Globus pallidus (tissue), 1 donor: ENCODE data around the gene NLRX1.
"Not testable (repeated sequence)": the region's sequence is repeated elsewhere in the genome, so short reads cannot be mapped to it uniquely, and the experiment has no call there.

Experiments used
- DNase-seq: peaks from one replicate; pipeline ENCODE4 v3.0.0-alpha.2; 2015; ENCODE audit warnings: low spot score

Gene NLRX1, protein sequence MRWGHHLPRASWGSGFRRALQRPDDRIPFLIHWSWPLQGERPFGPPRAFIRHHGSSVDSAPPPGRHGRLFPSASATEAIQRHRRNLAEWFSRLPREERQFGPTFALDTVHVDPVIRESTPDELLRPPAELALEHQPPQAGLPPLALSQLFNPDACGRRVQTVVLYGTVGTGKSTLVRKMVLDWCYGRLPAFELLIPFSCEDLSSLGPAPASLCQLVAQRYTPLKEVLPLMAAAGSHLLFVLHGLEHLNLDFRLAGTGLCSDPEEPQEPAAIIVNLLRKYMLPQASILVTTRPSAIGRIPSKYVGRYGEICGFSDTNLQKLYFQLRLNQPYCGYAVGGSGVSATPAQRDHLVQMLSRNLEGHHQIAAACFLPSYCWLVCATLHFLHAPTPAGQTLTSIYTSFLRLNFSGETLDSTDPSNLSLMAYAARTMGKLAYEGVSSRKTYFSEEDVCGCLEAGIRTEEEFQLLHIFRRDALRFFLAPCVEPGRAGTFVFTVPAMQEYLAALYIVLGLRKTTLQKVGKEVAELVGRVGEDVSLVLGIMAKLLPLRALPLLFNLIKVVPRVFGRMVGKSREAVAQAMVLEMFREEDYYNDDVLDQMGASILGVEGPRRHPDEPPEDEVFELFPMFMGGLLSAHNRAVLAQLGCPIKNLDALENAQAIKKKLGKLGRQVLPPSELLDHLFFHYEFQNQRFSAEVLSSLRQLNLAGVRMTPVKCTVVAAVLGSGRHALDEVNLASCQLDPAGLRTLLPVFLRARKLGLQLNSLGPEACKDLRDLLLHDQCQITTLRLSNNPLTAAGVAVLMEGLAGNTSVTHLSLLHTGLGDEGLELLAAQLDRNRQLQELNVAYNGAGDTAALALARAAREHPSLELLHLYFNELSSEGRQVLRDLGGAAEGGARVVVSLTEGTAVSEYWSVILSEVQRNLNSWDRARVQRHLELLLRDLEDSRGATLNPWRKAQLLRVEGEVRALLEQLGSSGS

DNA sequence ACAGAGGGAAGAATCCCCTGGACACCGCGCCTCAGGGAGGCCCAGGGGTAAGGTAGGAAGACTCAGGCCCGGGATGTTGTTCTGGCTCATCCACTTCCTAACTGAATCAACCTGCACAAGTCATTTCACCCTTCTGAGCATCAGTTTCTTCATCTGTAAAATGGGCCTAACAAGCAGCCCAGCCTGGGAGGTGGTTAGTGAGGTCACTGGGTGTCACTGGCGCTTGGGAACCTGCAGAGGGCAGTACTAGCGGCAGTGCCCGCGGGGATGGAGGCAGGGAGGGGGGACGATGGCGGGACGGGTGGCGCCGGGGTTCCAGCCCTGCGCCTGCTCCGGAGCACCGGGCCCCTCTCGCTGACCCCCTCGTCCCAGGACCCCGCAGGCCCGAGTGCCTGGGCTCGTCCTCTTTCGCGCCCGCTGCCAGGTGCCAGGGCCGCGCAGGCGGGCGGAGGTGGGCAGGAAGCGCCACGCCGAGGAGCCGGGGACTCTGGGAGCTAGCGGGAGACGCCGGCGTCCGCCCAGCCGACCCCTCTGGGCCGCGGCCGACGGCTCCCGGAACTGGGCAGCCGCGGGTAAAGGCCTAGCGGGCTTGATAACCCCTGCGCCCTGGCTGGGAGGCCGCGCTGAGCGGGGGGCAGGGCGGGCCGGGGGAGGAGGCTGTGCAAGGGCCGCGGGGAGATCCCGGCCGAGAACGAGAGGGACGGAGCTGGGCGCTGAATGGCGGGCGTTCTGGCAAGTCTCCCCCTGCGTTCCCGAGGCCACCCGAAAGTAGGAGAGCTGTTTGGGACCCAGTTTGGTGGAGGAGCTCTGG, at the start of gene NLRX1:
Gene NLRX1, plus strand, starts transcription at position 255 of the 811 bp plus-strand sequence. CDS start 2,679 bp downstream, outside the sequence.
- peak; percentile 72 for DNase-seq

DNA sequence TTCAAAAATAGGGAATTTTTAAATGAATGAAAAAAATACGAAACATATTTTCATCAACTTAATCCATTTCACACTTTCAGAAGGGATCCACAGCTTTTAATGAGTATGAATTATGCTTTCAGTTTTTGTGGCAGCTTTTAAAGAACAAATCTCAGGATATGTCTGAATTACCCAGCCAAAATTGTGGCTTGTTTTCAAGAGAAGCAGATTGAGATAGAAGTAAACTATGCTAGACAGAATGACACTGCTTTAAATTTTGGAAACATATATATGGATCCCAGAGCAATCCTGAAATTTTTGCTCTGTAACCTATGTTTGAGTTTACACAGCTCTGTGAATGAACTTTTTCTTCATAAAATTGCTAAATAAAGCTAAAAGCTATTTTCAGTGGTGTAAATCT, 49.6 kb upstream of the NLRX1 start:
- DNase-seq: no peak

DNA sequence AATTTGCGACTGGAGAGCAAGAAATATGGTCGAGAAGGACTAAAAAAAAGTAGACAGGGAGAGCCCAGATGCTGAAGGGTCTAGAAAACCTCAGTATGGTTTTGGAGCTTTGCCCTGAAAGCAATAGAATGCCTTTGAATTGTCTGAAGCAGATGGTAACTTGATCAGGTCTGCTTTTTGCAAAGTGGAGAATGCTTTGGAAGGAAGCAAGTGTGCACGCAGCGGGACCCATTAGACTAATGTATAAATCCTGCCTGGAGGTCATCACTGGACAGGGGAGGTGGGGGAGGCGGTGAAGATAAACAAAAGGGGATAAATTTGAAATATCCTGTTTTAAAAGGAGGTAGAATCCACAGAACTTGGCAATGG, 47.9 kb upstream of the NLRX1 start:
- no peak for DNase-seq

DNA sequence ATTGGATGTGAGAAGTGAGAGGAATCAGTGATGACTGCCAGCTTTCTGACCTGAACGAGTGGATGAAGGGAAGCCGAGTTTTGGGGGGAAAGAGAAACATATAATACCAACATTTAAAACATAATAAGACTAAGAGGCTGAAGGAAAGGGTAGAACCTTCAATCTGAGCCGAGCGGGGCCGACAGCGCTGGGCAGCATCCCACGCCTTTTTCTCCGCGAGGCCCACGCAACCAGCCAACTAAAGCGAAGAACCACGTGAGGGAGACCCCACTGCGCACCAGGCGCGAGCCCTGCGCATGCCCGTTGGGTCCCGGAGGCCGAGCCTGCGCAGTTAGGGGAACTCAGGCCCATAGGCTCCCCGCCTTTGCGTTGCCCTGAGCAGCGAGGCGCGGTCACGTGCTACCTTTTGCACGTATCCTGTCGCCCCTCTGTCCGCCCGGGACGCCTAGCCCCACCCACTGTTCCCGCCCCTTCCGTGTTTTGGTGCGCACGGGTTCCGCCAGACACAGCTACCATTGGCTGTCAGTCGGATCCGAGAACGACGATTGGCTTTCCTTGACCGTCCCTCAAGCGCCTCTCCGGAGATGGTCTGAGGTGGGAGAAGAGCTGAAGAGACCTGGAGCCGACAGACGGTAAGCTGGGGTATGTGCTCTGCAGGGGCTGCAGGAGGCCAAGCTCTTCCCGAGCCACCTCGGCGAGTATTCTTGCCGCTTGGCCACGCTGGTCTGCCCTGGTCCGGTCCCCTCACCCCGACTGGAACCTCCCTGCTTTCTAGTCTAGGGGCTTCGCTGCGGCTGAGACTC, 47.3 kb upstream of the NLRX1 start, which contains the start of gene HINFP:
Gene HINFP, plus strand, starts transcription at position 573 of the 803 bp plus-strand sequence. CDS start 5,365 bp downstream, outside the sequence.
- peak; percentile 99 for DNase-seq

DNA sequence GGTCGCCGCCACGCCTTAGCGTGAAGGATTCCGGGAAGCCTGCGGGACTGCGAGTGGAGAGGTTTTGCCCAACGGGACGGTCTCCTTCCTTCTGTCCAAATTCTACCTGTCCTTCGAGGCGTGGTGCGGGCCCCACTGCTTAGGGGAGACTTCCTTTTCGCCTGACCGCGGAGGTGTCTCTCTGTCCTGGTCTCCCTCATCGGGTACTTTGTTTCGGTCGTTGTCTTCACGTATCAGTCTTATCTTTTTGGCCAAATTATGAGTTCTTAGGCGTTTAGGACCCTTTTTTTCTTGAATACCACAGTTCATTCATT, 46.8 kb upstream of the NLRX1 start:
- no peak for DNase-seq

DNA sequence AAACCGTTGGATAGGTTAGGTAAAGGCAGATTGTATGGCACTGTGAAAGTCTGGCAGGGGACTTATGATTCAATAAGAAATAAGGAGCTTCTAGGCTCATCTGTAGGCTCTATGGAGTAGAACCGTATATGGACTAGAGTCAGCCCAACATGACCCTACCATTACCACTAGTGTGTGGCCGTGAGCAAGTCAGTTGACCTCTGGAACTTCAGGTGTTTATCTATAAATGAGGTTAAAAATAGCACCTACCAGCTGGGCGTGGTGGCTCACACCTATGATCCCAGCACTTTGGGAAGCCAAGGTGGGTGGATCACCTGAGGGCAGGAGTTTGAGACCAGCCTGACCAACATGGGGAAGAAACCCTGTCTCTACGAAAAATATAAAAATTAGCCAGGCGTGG, 42.7 kb upstream of the NLRX1 start:
- DNase-seq: no peak

DNA sequence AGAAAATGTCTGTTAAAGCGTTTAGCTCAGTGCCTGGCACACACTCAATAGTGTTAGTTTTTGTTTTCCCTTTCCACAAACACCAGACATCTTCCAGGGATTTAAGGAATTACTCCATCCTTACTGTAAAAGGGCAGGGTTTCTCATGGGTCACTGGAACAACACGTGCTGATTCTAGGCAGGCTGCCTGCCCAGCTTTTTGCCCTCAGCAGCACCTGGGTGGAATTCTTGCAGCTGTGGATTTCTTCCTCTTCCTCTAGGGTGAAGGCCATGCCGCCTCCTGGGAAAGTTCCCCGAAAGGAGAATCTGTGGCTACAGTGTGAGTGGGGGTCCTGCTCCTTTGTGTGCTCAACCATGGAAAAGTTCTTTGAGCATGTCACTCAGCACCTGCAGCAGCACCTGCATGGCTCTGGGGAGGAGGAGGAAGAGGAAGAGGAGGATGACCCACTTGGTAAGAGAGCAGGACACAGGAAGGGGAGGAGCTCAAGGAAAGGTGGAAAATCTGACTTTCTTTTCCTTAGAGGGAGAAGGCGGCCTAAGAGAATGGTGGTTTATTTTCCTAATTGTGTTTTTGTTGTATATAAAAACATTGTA, 41.8 kb upstream of the NLRX1 start:
- no peak for DNase-seq

DNA sequence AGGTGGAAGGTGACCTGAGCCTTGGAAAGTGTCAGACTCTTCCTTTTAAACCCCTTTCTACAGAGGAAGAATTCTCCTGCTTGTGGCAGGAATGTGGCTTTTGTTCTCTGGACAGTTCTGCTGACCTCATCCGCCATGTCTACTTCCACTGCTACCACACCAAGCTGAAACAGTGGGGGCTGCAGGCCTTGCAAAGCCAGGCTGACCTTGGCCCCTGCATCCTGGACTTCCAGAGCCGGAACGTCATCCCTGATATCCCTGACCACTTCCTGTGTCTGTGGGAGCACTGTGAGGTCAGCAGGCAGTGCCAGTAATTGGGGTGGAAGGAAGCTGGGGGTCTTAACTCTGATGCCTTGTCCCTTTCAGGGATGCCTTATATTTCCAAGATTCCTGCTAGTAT, 37.9 kb upstream of the NLRX1 start:
- DNase-seq: no peak

DNA sequence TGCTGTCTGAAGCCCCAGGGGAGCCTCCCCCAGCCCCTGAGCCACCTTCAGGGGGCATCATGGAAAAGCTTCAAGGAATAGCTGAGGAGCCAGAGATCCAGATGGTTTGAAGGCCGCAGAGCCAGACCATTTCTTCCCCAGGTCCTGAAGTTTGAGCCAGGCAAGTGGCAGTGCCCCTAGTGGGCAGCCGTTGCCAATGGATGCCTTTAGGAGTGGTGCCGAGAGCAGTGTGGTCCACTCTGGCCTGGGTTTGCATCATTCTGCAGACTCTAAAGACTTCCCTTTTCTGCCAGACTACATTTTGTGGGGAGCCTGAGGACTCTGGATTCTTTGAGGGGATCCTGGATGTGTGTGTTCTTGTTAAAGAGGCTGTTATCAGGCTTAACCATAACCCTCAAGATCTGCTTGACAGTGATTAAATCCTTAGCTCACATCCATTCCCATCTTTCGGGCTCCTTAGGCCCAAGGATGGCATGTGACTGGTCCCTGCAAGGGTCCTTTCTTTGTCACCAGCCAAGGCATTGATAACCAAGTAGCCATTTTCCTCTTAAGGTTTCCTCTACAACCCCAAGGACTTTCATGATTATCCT, 34.0 kb upstream of the NLRX1 start:
- no peak for DNase-seq

DNA sequence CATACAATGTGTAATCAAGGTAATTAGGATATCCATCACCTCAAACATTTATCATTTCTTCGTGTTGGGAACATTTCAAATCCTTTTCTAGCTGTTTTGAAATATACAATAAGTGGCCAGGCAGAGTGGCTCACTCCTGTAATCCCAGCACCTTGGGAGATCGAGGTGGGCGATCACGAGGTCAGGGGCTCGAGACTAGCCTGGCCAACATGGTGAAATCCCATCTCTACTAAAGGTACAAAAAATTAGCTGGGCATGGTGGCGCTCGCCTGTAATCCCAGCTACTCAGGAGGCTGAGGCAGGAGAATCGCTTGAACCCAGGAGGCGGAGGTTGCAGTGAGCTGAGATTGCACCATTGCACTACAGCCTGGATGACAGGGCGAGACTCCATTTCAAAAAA, 29.2 kb upstream of the NLRX1 start:
- DNase-seq: not testable (repeated sequence)

DNA sequence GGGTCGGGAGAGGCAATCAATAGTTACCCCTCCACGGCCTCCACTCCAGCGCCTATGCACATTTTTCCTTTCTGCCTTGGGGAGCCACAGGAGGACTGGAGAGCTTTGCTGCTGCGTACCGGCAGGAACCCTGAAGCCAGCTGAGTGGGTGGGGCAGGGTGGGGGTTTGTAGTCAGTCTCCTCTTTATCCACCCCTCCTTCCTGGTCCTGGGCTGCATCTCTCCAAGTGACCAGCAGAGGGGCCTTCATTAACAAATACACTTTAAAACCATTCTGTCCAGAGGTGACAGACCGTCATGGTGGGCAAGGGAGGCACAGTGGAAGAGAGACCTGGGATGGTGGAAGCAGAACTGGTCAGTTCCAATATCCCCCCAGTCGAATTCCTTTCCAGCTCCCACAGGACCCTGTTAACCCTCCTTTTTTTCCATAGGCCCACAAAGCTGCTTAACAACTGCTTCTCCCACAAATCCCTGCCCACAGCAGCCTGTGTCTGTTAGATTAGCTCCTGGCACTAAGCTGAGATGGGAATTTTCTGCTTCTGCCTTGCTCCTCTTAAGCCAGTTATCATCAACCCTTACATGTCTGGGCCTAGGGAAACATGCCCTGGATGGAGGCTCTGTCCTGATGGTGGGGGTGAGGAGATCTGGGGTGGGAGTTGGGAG, 23.6 kb upstream of the NLRX1 start:
- peak; percentile 33 for DNase-seq

DNA sequence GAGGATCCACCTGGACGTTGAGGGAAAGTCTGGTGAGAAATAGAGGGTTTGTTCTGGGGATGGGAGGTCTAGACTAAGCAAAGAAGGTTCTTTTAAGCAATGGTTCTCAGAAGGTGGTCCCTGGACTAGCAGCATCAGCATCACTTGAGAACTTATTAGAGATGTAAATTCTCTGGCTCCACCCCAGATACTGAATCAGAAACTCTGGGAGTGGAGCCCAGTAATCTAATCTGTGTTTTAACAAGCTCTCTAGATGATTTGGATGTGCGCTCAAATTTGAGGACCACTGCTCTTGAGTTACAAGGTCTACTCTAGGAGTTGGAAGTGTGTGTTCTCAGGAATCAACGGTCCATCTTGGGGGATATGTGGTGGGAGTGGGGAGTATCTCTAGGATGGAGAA, 23.0 kb upstream of the NLRX1 start:
- no peak for DNase-seq

DNA sequence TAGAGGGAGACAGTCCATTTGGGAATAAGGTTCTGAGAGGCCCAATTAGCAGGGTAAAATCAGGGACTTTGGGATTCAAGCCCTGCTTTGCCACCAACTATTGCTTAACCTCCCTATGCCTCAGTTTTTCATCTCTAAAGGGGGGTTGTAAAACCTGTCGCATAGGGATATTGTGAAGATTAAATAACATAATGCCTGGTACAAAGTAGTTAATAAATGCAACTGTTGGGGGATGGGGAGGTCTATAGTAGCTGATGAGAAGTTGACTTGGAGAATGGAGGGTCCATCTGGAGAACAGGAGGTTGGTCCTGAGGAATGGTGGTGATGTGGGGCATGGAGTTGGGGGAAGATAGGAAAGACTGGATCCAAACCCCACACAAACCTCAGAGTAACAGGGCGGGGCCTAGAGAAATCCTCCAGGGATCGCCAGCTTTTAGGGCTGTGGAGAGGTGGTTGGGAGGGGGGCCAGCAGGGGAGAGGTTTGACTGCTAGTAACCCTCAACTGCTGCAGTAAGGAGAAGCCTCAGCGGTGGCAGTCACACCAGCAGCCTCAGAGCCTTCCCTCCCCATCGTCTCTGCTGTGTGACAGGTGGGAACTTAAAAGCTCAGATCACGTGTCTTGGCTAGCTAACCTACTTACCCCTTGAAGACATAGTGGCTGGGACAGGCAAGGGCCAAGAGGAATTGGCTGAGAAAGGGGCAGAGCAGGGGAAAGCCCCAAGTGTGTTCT, 20.8 kb upstream of the NLRX1 start:
- DNase-seq: no peak

DNA sequence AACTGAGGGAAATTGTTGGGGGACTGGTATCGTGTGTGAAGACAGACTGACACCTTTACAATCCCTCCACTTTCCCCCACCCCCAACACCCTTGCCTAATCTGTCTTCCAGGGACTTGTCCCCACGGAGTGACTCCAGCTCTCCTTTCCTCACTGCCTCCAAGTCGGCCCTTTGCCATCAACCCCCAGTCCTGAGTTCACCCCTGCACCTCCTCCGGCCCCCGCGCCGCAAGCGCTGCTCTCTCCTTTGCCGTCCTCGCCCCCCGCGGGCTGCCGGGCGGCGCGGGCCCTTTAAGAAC, 19.9 kb upstream of the NLRX1 start:
- DNase-seq: no peak

DNA sequence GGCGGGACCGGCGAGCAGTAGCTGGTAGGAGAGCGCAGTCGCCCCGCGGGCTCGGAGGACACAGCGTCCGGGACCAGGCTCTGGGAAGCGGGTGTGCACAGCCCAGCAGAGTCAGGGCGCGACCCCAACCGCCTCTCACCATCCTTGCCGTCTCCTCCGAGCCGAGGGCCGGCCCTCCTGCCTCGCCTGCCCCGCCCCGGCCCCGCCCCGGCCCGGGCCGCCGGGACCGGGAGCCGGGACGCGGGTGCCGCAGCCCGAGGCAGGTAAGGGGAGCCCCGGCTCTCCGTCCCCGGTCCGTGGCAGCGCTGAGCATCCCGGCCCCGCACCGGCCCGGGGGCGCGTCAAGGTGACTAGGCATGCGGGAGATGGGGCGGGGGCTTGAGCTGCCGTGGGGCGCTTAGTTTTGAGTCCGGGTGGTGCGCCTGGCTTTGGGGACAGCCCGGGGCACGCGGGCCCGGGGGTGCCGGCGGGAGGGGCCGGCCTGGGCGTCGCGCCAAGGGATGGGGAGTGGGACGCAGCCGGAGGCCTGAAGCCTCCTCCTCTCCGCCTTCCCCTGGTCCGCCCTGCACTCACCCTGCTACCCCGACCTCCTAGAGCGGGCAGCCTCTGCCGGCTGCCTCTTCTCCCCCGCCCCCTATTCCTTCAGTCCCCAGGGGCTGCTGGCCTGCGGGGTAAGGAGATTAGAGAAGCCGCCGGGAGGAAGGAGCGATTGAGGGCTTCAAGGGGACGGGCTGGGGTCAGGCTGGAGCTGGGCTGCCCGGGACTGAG, 19.3 kb upstream of the NLRX1 start, which contains the start of gene ABCG4:
Gene ABCG4, plus strand, starts transcription at position 35 of the 768 bp plus-strand sequence. CDS start 914 bp downstream, outside the sequence.
- no peak for DNase-seq

DNA sequence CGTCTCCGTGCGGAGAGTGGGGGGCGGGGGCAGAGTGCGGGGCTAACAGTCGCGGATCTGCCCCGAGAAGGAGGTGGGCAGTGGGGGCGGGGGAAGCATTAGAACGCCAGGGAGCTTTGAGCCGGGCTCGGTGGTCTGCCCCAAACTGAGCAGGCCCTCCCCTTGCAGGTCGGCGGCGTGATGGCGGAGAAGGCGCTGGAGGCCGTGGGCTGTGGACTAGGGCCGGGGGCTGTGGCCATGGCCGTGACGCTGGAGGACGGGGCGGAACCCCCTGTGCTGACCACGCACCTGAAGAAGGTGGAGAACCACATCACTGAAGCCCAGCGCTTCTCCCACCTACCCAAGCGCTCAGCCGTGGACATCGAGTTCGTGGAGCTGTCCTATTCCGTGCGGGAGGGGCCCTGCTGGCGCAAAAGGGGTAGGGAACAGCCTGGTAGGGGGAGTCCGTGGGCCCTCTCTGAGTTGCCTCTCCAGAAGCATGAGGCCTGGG, 18.7 kb upstream of the NLRX1 start:
- DNase-seq: no peak

DNA sequence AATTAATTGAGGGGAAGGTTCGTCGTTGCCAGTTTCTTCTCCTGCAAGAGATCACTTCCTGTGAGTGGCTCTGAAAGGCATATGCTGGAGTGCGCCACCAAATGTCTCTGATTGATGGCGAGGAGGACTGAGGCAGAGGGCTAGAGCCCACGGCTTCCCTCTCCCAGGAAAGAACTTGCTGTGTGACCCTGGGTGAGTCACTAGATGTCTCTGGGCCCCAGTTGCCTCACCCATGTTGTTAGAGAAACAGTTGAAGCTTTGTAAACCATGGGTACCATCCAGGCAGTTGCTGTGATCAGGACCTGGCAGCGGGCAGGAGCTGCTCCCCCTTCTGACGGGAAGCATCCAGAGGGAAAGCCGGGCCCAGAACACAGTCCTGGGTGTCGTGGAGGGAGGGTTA, 16.5 kb upstream of the NLRX1 start:
- no peak for DNase-seq

DNA sequence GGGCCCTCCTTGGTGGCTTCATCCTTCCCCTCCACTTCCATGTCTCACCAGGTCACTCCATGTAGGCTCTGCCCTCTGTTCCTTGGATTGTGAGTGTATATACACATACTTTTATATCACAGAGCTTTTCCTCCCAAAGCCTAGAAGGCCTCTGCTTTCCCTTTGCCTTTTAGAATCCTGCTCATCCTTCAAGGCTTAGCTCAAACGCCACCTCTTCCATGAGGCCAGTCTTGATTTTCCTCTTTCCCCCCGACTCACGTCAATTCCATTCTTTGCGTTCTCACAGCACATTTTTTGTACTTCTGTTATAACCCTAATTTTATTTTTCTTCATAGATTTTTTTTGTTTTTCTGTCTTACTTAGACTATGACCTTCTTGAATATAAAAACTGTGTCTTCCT, 15.9 kb upstream of the NLRX1 start:
- DNase-seq: no peak
